ENCODE data around the gene NELFA.

DNA sequence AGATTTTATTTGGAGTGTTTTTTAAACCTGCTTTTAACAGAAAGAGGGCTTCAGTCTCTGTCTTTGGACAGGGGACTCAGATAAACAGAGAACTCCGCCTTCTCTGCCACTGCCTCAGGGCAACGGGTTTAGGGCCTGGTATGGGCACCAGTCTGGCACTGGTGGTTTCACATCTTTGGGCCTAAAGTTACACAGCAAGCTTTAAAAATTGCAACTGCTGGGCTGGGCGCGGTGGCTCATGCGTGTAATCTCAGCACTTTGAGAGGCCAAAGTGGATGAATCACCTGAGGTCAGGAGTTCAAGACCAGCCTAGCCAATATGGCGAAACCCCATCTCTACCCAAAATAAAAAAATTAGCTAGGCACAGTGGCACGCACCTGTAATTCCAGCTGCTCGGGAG, 40.1 kb upstream of the NELFA start:
- TF ChIP-seq, protein P1, sequence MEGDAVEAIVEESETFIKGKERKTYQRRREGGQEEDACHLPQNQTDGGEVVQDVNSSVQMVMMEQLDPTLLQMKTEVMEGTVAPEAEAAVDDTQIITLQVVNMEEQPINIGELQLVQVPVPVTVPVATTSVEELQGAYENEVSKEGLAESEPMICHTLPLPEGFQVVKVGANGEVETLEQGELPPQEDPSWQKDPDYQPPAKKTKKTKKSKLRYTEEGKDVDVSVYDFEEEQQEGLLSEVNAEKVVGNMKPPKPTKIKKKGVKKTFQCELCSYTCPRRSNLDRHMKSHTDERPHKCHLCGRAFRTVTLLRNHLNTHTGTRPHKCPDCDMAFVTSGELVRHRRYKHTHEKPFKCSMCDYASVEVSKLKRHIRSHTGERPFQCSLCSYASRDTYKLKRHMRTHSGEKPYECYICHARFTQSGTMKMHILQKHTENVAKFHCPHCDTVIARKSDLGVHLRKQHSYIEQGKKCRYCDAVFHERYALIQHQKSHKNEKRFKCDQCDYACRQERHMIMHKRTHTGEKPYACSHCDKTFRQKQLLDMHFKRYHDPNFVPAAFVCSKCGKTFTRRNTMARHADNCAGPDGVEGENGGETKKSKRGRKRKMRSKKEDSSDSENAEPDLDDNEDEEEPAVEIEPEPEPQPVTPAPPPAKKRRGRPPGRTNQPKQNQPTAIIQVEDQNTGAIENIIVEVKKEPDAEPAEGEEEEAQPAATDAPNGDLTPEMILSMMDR (conservative IDR thresholded peaks at IDR 0.05 in 1 of 2, IDR thresholded peaks at IDR 0.05 in 1 of 2; ENCODE audit: low read depth in 1 of 2, low read length in 2 of 2) = no peak
- TF ChIP-seq EZH2 (IDR thresholded peaks at IDR 0.05; ENCODE audit: low read length, missing control alignments) = no peak

Measured in fibroblast of lung (primary cell).